HG03469 (cell line): Measurements from ENCODE around the gene TDRD12.
A peak's percentile ranks its signal among the peaks of the same experiment; 100 is the strongest.
"Not testable (repeated sequence)": the region's sequence is repeated elsewhere in the genome, so short reads cannot be mapped to it uniquely, and the experiment has no call there.

ENCODE experiments used
- ATAC-seq: cut with Tn5 transposase; IDR thresholded peaks from one replicate; pipeline ENCODE4 v1.9.1; 2021; ENCODE audit warnings: mild to moderate bottlenecking, moderate library complexity, moderate number of reproducible peaks; ENCODE audit not compliant: unreplicated experiment

The TDRD12 gene

GRCh38 chr19:32744555-32745325 is 25.2 kb downstream of the TDRD12 start:
- ATAC-seq, result no peak

GRCh38 chr19:32745594-32746251 is 26.2 kb downstream of the TDRD12 start:
- ATAC-seq, result not testable (repeated sequence)

- ATAC-seq, result not testable (repeated sequence)
These were observed 27.1 kb downstream of the TDRD12 start for GRCh38 chr19:32746631-32747196.

- ATAC-seq, result peak; percentile 48
These were observed 28.9 kb downstream of the TDRD12 start for GRCh38 chr19:32748497-32748896.

GRCh38 chr19:32748948-32749347 is 29.4 kb downstream of the TDRD12 start:
- ATAC-seq, result no peak

GRCh38 chr19:32749361-32749760 is 29.8 kb downstream of the TDRD12 start:
- ATAC-seq, result no peak

GRCh38 chr19:32750441-32751055 is 31.0 kb downstream of the TDRD12 start:
- no peak for ATAC-seq

- ATAC-seq, result no peak
These were observed 31.5 kb downstream of the TDRD12 start for GRCh38 chr19:32751066-32751465.

GRCh38 chr19:32757189-32757588 is 37.6 kb downstream of the TDRD12 start:
- no peak for ATAC-seq

GRCh38 chr19:32765365-32765764 is 45.8 kb downstream of the TDRD12 start:
- ATAC-seq, result not testable (repeated sequence)

GRCh38 chr19:32767951-32768679 is 48.5 kb downstream of the TDRD12 start:
- no peak for ATAC-seq

- ATAC-seq, result no peak
These were observed 52.0 kb downstream of the TDRD12 start for GRCh38 chr19:32771596-32771995.

GRCh38 chr19:32773126-32773525 is 53.6 kb downstream of the TDRD12 start:
- ATAC-seq, result no peak

GRCh38 chr19:32779082-32779481 is 59.5 kb downstream of the TDRD12 start:
- no peak for ATAC-seq

GRCh38 chr19:32781280-32781679 is 61.7 kb downstream of the TDRD12 start:
- no peak for ATAC-seq

- ATAC-seq, result not testable (repeated sequence)
These were observed 62.5 kb downstream of the TDRD12 start for GRCh38 chr19:32782089-32782488.

GRCh38 chr19:32787161-32787813 is 67.7 kb downstream of the TDRD12 start:
- not testable (repeated sequence) for ATAC-seq

- ATAC-seq, result not testable (repeated sequence)
These were observed 68.3 kb downstream of the TDRD12 start for GRCh38 chr19:32787895-32788294.

GRCh38 chr19:32789429-32789828 is 69.9 kb downstream of the TDRD12 start:
- no peak for ATAC-seq

- ATAC-seq, result no peak
These were observed 78.6 kb downstream of the TDRD12 start for GRCh38 chr19:32798201-32798600.
